IMR-90 (cell line): ENCODE results near the gene ERRFI1. TPM values are rescaled to one million over a fixed set of nuclear protein-coding genes. Genes with fewer than 3 reads are reported as not detected.

ENCODE experiments used
- ATAC-seq: fragments of 200-7000 bp; cut with Tn5 transposase; 2 replicates; pipeline ENCODE4 v1.9.1; 2020; ENCODE audit warnings: low read depth, mild to moderate bottlenecking, moderate library complexity
- BruUV-seq: library from RNA; stranded (reverse); fragments of 400-500 nt; replicated peaks from 2 replicates; lab custom pipeline; 2021; lab: Mats Ljungman, UMichigan
- CTCF ChIA-PET: fragments of 300-600 bp; formaldehyde crosslinking; extraction: SDS; loops from one replicate; lab custom pipeline; 2021; ENCODE audit warnings: antibody characterized with exemption; lab: Yijun Ruan, JAX
- POLR2A ChIA-PET: fragments of 300-600 bp; sonication (Branson Sonifier 250); formaldehyde crosslinking; loops from one replicate; lab custom pipeline; 2022; ENCODE audit warnings: antibody characterized with exemption; ENCODE audit not compliant: unreplicated experiment; lab: Charles Lee
- DNase-seq: peaks from one replicate; pipeline ENCODE4 v3.0.0; 2013
- H2AFZ ChIP-seq: replicated peaks from 2 replicates; pipeline ENCODE3; 2013; ENCODE audit warnings: low read length, mild to moderate bottlenecking; ENCODE audit not compliant: poor library complexity
- H2AK5ac ChIP-seq: 2 replicates; pipeline ENCODE4 v1.6.1; 2013; ENCODE audit warnings: low read depth, low read length, inconsistent platforms
- H2AK9ac ChIP-seq: replicated peaks from 2 replicates; pipeline ENCODE3; 2013; ENCODE audit warnings: mild to moderate bottlenecking, low read depth, low read length, moderate library complexity; ENCODE audit not compliant: poor library complexity
- H2BK120ac ChIP-seq: 2 replicates; pipeline ENCODE4 v1.6.1; 2013; ENCODE audit warnings: low read depth, low read length, inconsistent platforms
- H2BK15ac ChIP-seq: 3 replicates; pipeline ENCODE4 v1.6.1; 2013; ENCODE audit warnings: low read depth, low read length, inconsistent platforms
- H2BK20ac ChIP-seq: 2 replicates; pipeline ENCODE4 v1.6.1; 2013; ENCODE audit warnings: low read depth, mild to moderate bottlenecking, inconsistent platforms, low read length, moderate library complexity
- H2BK5ac ChIP-seq: 2 replicates; pipeline ENCODE4 v1.6.1; 2013; ENCODE audit warnings: mild to moderate bottlenecking, low read depth, low read length, inconsistent platforms; ENCODE audit not compliant: poor library complexity, severe bottlenecking
- H3K14ac ChIP-seq: replicated peaks from 2 replicates; pipeline ENCODE4 v1.6.1; 2013; ENCODE audit warnings: low read depth, low read length, inconsistent platforms
- H3K18ac ChIP-seq: 2 replicates; pipeline ENCODE4 v1.6.1; 2013; ENCODE audit warnings: low read depth, low read length, control low read depth
- H3K23ac ChIP-seq: 2 replicates; pipeline ENCODE4 v1.6.1; 2013; ENCODE audit warnings: low read depth, low read length, inconsistent platforms
- H3K27ac ChIP-seq: 2 replicates; pipeline ENCODE4 v1.5.1; 2013; ENCODE audit warnings: mild to moderate bottlenecking, control low read depth, low read length; ENCODE audit not compliant: insufficient read depth
- H3K27me3 ChIP-seq: 2 replicates; pipeline ENCODE4 v1.6.1; 2013; ENCODE audit warnings: low read length; ENCODE audit not compliant: control insufficient read depth, insufficient read depth
- H3K36me3 ChIP-seq: 2 replicates; pipeline ENCODE4 v1.6.1; 2013; ENCODE audit warnings: low read length, mixed read lengths; ENCODE audit not compliant: control insufficient read depth, insufficient read depth
- H3K4ac ChIP-seq: 2 replicates; pipeline ENCODE4 v1.6.1; 2013; ENCODE audit warnings: low read depth, low read length, inconsistent platforms
- H3K4me1 ChIP-seq: 2 replicates; pipeline ENCODE4 v1.6.1; 2013; ENCODE audit warnings: low read length, mixed read lengths; ENCODE audit not compliant: control insufficient read depth, insufficient read depth
- H3K4me2 ChIP-seq: 2 replicates; pipeline ENCODE4 v1.6.1; 2013; ENCODE audit warnings: low read depth, mild to moderate bottlenecking, control low read depth, low read length, moderate library complexity
- H3K4me3 ChIP-seq: 2 replicates; pipeline ENCODE4 v1.5.1; 2013; ENCODE audit warnings: low read depth, mild to moderate bottlenecking, control low read depth, low read length, moderate library complexity; ENCODE audit not compliant: insufficient read depth
- H3K56ac ChIP-seq: 2 replicates; pipeline ENCODE4 v1.6.1; 2013; ENCODE audit warnings: low read length, inconsistent platforms; ENCODE audit not compliant: insufficient read depth; ENCODE audit errors: extremely low read depth
- H3K79me1 ChIP-seq, 2 experiments: 2 replicates each; pipeline ENCODE4 v1.6.1; 2013; ENCODE audit warnings: low read length in 2 of 2, inconsistent platforms in 1 of 2, low read depth in 1 of 2
- H3K9ac ChIP-seq: 2 replicates; pipeline ENCODE4 v1.6.1; 2013; ENCODE audit warnings: low read depth, low read length, control low read depth
- H3K9me1 ChIP-seq: 2 replicates; pipeline ENCODE4 v1.6.1; 2013; ENCODE audit warnings: low read length, inconsistent platforms; ENCODE audit not compliant: insufficient read depth
- H3K9me3 ChIP-seq: 2 replicates; pipeline ENCODE4 v1.6.1; 2013; ENCODE audit warnings: low read length; ENCODE audit not compliant: control insufficient read depth, insufficient read depth
- H4K20me1 ChIP-seq: 2 replicates; pipeline ENCODE4 v1.6.1; 2013; ENCODE audit warnings: low read length, inconsistent platforms; ENCODE audit not compliant: insufficient read depth
- H4K5ac ChIP-seq: 2 replicates; pipeline ENCODE4 v1.6.1; 2013; ENCODE audit warnings: mild to moderate bottlenecking, low read depth, low read length, control low read depth
- H4K8ac ChIP-seq, 2 experiments: 2 replicates each; pipeline ENCODE4 v1.6.1; 2013; ENCODE audit warnings: low read depth in 2 of 2, low read length in 2 of 2, control low read depth in 1 of 2, inconsistent platforms in 1 of 2
- H4K91ac ChIP-seq: 2 replicates; pipeline ENCODE4 v1.6.1; 2013; ENCODE audit warnings: low read depth, low read length, inconsistent platforms; ENCODE audit not compliant: insufficient read depth
- BHLHE40 ChIP-seq: fragments of 150-350 bp; IDR thresholded peaks from 2 replicates; pipeline ENCODE4 v1.6.1; 2016; ENCODE audit warnings: mild to moderate bottlenecking, low read depth, low read length
- CEBPB ChIP-seq: IDR thresholded peaks from 2 replicates; pipeline ENCODE4 v1.6.1; 2012; ENCODE audit warnings: low read depth, low read length, improper control_type of control experiment
- CHD1 ChIP-seq: IDR thresholded peaks from 2 replicates; pipeline ENCODE4 v1.6.1; 2012; ENCODE audit warnings: low read depth, low read length, improper control_type of control experiment
- FOS ChIP-seq: fragments of 150-350 bp; IDR thresholded peaks from 2 replicates; pipeline ENCODE4 v1.6.1; 2016; ENCODE audit warnings: low read depth, low read length
- MAFK ChIP-seq: IDR thresholded peaks from 2 replicates; pipeline ENCODE4 v1.6.1; 2012; ENCODE audit warnings: low read depth, low read length, improper control_type of control experiment
- MXI1 ChIP-seq: IDR thresholded peaks from 2 replicates; pipeline ENCODE4 v1.6.1; 2012; ENCODE audit warnings: low read depth, mild to moderate bottlenecking, low read length, moderate library complexity, borderline replicate concordance
- NFE2L2 ChIP-seq: fragments of 150-350 bp; IDR thresholded peaks from 2 replicates; pipeline ENCODE4 v1.6.1; 2016; ENCODE audit warnings: low read depth, mild to moderate bottlenecking, low read length
- POLR2A ChIP-seq: IDR thresholded peaks from 2 replicates; pipeline ENCODE4 v1.6.1; 2012; ENCODE audit warnings: mild to moderate bottlenecking, low read depth, low read length
- RCOR1 ChIP-seq: IDR thresholded peaks from 2 replicates; pipeline ENCODE4 v1.6.1; 2012; ENCODE audit warnings: mild to moderate bottlenecking, low read length, improper control_type of control experiment; ENCODE audit not compliant: insufficient replicate concordance
- RFX5 ChIP-seq: IDR thresholded peaks from 2 replicates; pipeline ENCODE4 v1.8.0; 2012; ENCODE audit warnings: low read depth, mild to moderate bottlenecking, low read length, moderate library complexity
- SMC3 ChIP-seq: fragments of 150-350 bp; IDR thresholded peaks from 2 replicates; pipeline ENCODE4 v1.6.1; 2016; ENCODE audit warnings: low read depth, mild to moderate bottlenecking, antibody characterized with exemption, low read length, moderate library complexity
- WGBS, 2 experiments: methylation state at CpG; one replicate each; pipeline versions ENCODE4 v1.1.5 to v1.1.7; 2013; ENCODE audit warnings: missing lambda C conversion rate in 2 of 2; ENCODE audit not compliant: insufficient read length in 1 of 2; ENCODE audit errors: extremely low coverage in 2 of 2; 5-methylcytosine and 5-hydroxymethylcytosine counted together
- dilution Hi-C: fragments of 300-500 bp; cut with HindIII; formaldehyde crosslinking; loops from one replicate; pipeline ENCODE4 v1.14.3; 2018; ENCODE audit warnings: low sequenced_read_pairs; ENCODE audit not compliant: unreplicated experiment
- in situ Hi-C: fragments of 300-500 bp; cut with MboI; formaldehyde crosslinking; loops from 3 replicates; pipeline ENCODE4 v1.14.3; 2019; ENCODE audit warnings: low sequenced_read_pairs, inconsistent platforms, mixed read lengths
- intact Hi-C: fragments of 100-400 bp; cut with micrococcal nuclease; formaldehyde crosslinking; loops from 2 replicates; pipeline ENCODE4 v1.10.0; 2022
- polyA plus RNA-seq, 3 experiments: library from polyadenylated mRNA; depleted of rRNA; stranded (reverse); fragments of >200 nt; gene quantifications; 2 replicates each; pipeline ENCODE4 v1.2.3, GENCODE V29; 2012; ENCODE audit warnings: low replicate concordance in 1 of 3
- total RNA-seq: library from RNA; depleted of rRNA; stranded (reverse); fragments of >200 nt; gene quantifications from 2 replicates; pipeline ENCODE4 v1.2.3, GENCODE V29; 2012
- TF ChIP-seq, protein P1 (sequence below): fragments of 150-350 bp; IDR thresholded peaks from 2 replicates; pipeline ENCODE4 v1.6.1; 2016; ENCODE audit warnings: low read depth, mild to moderate bottlenecking, low read length, moderate library complexity, borderline replicate concordance
- TF ChIP-seq, protein P2 (sequence below): conservative IDR thresholded peaks from 2 replicates; pipeline ENCODE4 v1.5.1; 2012; ENCODE audit warnings: mild to moderate bottlenecking, low read depth, low read length, improper control_type of control experiment
- TF ChIP-seq, protein P3 (sequence below): fragments of 150-350 bp; IDR thresholded peaks from 2 replicates; pipeline ENCODE4 v1.6.1; 2017; ENCODE audit warnings: mild to moderate bottlenecking, antibody characterized with exemption, low read length, low read depth

ERRFI1 gene
- total and polyA plus RNA-seq, 2 of the 4 experiments (the other 2 are of a cell fraction), result 101 to 145 TPM

DNA sequence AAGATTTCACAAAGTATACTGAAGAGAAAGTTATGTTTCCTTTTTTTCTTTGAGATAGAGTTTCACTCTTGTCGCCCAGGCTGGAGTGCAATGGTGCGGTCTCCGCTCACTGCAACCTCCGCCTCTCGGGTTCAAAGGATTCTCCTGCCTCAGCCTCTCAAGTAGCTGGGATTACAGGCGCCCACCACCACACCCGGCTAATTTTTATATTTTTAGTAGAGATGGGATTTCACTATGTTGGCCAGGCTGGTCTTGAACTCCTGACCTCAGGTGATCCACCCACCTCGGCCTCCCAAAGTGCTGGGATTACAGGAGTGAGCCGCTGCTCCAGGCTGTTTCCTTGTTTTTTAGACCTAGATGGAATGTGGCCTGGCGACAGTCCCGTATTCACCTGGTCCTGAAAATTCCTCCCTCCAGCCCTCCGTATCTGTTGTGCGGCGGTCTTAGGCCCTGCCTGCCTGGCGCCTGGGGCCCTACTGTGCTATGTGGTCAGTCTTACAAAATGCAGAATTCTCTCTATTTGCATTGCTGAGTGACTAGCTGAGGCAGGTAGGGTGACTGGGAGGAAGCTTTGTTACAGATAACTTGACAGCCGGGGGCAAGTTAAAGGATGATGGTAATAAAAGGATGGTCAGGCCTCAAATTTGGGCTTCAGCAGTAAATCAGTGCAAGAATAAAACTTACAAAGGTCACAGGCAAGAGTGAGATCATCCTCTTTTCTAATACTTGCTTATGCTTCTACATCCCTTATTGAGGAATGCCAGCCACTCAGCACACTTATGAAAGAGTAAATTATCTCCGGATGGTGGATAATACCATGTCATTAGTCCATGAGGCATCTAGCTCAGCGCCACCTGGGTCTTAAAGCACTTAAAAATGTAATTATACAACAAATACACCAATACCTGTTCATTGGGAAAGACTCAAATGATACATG lies 34.3 kb downstream of the ERRFI1 start:
- Histone ChIP-seq H3K23ac (no peak overlapping the region), H3K56ac (no peak overlapping the region), H3K9me1 (peaks cover 4% of the 10 kb centered on the region), H3K4ac (no peak overlapping the region), H3K18ac (no peak overlapping the region; the same call in 1 of the 2 replicates), H3K79me1 (peaks cover 0 to 8% of the 10 kb centered on the region in 2 experiments; a peak in 2 of 4 replicates), H3K9me3 (no peaks in the 10 kb centered on the region), H3K9ac (no peak overlapping the region), H3K14ac (no peak overlapping the region), H3K4me1 (peaks cover 9% of the 10 kb centered on the region), H2BK20ac (no peak overlapping the region), H3K27me3 (no peaks in the 10 kb centered on the region), H4K91ac (peak overlapping the region; percentile 41; the same call in 1 of the 2 replicates), H2BK15ac (no peak overlapping the region), H4K5ac (peak overlapping the region; percentile 5; the same call in 1 of the 2 replicates), H2BK120ac (no peak overlapping the region), H2AK5ac (peak overlapping the region; percentile 21; the same call in 1 of the 2 replicates), H2AFZ (no peak overlapping the region), H4K8ac (no peak overlapping the region), H3K36me3 (peaks cover 2% of the 10 kb centered on the region), H2AK9ac (no peak overlapping the region), H4K20me1 (no peaks in the 10 kb centered on the region), H3K4me3 (no peak overlapping the region), H3K4me2 (no peak overlapping the region), H2BK5ac (peak overlapping the region; percentile 13), H3K27ac (peak overlapping the region; percentile 33; the same call in 1 of the 2 replicates)
- DNase-seq (peak; percentile 40), ATAC-seq (peak; percentile 50; the same call in 1 of the 2 replicates)
- intact Hi-C loops (no loop called here), dilution Hi-C loops (no loop called here), in situ Hi-C loops (loop anchor here (25.0 kb wide), 3 partner anchors 571 to 871 kb away; no protein-coding TSS in a partner anchor)
- WGBS, 2 experiments, result 90% methylated on average over 2 of the region's 18 CpGs; no CpG with 5 or more reads in 1 of the 2 experiments
- no TSS peak for BruUV-seq
- POLR2A ChIA-PET, result no interaction called here
- CTCF ChIA-PET, result no interaction called here
- no peak for TF ChIP-seq POLR2A
- no peak for TF ChIP-seq RCOR1
- no peak for TF ChIP-seq MXI1
- TF ChIP-seq CEBPB, result no peak
- no peak for TF ChIP-seq RFX5
- TF ChIP-seq NFE2L2, result no peak
- no peak for TF ChIP-seq FOS
- no peak for TF ChIP-seq SMC3
- TF ChIP-seq, protein P1, sequence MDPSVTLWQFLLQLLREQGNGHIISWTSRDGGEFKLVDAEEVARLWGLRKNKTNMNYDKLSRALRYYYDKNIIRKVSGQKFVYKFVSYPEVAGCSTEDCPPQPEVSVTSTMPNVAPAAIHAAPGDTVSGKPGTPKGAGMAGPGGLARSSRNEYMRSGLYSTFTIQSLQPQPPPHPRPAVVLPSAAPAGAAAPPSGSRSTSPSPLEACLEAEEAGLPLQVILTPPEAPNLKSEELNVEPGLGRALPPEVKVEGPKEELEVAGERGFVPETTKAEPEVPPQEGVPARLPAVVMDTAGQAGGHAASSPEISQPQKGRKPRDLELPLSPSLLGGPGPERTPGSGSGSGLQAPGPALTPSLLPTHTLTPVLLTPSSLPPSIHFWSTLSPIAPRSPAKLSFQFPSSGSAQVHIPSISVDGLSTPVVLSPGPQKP, result no peak
- TF ChIP-seq MAFK, result no peak
- no peak for TF ChIP-seq CHD1
- TF ChIP-seq, protein P2, sequence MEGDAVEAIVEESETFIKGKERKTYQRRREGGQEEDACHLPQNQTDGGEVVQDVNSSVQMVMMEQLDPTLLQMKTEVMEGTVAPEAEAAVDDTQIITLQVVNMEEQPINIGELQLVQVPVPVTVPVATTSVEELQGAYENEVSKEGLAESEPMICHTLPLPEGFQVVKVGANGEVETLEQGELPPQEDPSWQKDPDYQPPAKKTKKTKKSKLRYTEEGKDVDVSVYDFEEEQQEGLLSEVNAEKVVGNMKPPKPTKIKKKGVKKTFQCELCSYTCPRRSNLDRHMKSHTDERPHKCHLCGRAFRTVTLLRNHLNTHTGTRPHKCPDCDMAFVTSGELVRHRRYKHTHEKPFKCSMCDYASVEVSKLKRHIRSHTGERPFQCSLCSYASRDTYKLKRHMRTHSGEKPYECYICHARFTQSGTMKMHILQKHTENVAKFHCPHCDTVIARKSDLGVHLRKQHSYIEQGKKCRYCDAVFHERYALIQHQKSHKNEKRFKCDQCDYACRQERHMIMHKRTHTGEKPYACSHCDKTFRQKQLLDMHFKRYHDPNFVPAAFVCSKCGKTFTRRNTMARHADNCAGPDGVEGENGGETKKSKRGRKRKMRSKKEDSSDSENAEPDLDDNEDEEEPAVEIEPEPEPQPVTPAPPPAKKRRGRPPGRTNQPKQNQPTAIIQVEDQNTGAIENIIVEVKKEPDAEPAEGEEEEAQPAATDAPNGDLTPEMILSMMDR, result no peak
- TF ChIP-seq BHLHE40, result no peak
- TF ChIP-seq, protein P3, sequence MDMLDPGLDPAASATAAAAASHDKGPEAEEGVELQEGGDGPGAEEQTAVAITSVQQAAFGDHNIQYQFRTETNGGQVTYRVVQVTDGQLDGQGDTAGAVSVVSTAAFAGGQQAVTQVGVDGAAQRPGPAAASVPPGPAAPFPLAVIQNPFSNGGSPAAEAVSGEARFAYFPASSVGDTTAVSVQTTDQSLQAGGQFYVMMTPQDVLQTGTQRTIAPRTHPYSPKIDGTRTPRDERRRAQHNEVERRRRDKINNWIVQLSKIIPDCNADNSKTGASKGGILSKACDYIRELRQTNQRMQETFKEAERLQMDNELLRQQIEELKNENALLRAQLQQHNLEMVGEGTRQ, result no peak
